Stimulated activated CD8-positive, alpha-beta memory T cell treated with anti-CD3 and anti-CD28 coated beads, Interleukin-15, amount 100 ng/mL, for 48 hours (primary cell): ENCODE data around the gene SDC4.

ENCODE experiments used
- DNase-seq, 2 donors: peaks; one replicate each; pipeline ENCODE4 v3.0.0-alpha.2; 2020; ENCODE audit warnings: low read depth in 2 of 2

The SDC4 gene

DNA sequence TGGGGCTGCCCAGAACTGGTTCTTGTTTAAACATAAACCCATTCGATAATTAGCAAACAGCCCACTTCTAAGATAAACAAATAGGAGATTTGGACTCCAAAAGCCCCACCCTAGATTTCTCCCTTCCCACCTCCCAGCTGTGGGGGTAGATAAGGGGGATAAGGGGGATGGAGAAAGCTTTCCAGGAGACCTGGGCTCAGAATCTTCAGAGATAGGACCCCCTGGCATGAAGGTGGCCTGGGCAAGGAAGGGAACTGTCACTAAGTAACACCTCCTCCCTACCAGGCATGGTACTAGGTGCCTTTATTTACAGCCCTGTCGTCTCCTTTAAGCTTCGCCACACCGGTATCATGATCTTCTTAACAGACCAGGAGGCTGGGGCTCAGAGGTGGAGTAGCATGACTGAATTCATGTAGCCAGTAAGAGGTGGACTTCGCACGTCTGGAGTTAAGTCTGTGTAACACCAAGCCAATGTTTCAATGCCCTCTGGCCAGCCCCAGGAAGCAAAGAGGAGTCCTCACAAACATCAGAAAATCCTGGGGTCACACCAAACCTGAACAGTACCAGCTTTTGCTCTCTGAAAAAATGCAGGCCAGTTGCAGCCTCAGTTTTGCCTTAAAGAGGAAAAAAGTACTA lies 4.6 kb downstream of the SDC4 start:
- no peak for DNase-seq

DNA sequence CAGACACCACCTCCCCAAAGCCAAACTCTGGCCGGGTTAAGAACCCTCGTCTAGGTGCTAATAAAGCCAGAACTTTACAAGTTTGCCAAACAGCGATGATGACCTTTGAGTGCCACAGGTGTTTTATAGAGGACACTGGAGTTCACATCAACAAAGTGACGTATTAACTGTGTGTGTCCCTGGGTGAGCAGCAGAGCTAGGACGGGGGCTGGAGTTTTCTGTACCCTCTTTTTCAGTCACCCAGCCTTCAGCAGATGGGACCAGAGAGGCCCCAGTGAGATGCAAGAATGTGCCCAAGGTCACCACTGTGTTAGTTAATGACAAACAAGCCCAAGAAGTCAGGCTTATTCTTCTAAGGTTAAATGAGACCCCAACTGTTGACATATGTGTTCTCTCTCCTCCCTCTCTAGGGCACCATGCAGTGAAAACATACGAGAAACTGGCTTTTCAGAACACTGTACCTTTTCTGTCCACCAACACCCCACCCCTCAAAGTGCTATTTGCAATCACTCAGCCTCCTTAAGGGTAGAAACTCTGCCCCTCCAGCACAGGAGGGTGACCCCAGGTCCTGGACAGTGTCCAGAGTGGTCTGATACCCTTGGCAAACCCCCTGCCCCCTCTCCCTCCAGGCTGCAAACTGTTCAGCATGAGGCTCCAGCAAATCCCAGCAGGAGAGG lies 5.2 kb downstream of the SDC4 start:
- DNase-seq: no peak

DNA sequence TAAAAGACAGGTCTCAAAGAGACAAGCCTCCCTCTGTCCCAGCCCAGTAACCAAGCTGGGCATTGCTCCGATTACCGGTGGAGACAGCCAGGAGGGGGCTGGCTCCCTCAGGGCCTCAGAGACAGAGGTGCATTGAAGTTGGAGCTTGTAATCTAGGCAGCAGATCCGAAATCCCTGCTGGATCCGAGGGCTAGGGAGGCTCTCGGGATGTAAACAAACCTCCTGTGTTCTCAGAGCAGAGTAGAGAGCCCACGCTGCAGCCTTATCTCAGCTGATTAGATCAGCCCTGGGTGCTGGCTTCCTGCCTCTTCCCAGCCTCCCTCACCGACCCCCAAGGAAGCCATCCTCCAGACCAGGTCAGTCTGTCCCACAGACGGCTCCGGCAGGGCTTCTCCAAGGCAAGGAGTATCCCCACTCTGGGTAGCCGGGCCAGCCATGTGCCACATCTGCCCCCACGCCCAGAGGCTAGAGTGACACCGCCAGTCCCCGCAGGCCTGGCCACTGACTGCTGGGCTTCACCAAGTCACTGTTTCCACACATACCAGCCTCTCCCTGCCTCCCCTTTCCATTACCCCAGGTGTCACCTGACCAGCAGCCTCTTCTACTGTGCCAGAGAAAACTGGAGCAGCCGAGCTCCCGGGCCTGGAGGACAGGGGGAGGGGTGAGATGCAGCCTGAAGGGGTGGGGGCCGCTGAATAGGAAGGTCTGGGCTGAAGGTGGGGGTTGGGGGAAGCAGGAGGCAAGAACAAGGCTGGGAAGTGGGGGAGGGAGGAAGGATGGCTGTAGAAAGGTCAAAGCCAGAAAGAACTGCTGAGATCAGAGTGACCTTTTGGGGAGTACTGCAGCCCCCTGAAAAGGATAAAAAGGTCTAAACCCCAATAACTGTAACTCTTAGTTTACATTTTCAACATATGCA lies 6.0 kb downstream of the SDC4 start:
- no peak for DNase-seq

DNA sequence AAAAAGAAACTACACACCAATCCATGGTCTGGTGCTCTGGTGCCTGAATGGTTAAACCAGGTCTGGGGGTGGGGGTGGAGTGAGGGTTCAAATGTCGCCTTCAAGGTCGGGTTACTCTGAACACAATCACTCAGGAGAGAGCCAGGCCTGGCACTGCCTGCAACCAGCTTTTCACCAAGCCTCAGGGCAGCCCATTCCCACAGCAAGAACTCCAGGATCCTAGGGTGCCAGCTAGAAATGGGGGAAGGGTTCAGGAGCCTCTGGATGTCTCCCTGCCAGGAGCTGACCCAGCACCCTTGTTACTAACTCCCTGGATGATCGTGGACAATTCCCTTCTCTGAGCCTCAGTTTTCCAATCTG lies 6.7 kb downstream of the SDC4 start:
- DNase-seq: no peak

DNA sequence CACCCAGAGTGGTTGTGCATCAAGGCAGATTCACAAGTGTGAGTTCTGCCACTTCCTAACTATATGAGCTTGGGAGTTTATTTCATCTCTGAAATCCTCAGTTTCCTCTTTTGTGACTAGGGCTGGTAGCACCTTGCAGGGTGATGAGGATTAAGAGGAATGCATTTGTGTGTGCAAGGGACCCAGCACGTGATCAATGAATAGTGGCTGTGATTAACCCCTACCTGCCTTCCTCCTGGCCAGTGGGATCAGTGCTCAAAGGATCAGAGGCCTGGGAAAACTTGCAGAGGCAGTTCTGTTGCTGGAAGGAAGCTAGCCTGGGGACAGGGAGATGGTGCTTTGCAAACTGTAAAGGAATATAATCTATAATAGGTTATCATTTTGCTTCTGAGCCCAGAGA lies 7.3 kb downstream of the SDC4 start:
- DNase-seq: no peak

DNA sequence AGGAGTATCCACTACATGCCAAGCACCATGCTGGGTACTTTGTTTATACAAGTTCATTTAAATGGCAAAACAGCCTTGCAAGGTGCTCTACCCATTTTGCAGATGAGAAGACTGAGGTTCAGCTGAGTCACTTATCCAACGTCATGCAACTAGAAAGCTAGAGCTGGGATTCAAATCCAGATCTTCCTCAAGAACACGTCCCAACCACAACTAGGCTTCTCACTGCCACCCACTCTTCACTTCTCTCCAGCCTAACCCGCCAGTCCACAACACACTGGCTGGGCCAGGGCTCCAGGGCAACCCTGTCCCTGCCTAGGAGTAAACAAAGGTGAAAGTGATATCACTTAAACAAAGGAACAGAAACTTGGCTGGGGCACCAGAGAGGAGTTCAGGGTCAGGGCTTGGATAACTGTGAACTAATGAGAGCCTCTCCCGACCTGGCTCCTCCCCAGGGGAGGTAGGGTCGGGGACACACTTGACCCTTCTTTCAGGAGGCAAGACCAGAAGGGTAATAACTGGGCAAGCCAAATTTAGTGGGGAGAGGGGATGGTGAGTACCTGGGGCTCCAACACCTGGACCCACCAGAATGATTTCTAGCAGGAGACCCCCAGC lies 7.9 kb downstream of the SDC4 start:
- no peak for DNase-seq

DNA sequence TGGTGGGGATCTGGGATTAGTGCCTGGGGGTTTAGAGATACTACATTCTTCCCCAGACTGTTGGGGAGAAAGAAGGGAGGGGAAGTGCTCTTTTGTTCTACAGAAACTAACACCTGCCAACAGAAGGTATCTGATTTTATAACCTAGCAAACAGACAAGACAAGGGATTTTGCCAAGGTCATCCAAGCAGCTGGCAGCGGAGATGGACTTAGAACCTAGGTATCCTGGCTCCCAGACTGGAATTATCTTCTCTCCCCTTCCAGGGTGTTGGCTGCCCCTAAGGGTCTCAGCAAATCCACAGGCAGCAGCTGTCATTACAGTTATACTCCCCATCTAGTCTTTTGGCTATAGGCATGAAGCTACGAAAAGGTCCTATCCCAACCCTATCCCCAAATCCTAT lies 8.4 kb downstream of the SDC4 start:
- DNase-seq: no peak

DNA sequence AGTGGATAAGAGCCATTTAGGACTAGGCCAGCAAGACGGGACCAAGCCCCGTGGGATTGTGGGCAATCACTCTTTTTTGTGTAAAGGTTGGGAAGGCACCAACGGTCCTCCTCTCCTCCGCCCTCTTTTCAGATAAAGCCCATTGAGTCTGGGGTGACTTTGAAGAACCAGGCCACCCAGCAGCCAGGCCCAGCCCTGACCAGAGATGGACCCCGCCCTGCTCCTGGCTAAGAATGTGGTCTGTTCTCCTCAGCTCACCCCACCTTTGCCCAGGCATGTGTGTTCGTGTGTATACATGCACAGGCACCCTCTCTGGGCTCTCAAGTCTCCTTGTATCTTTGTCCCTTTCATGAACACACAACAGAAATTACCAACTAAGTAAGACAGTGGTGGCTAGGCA lies 9.1 kb downstream of the SDC4 start:
- no peak for DNase-seq

DNA sequence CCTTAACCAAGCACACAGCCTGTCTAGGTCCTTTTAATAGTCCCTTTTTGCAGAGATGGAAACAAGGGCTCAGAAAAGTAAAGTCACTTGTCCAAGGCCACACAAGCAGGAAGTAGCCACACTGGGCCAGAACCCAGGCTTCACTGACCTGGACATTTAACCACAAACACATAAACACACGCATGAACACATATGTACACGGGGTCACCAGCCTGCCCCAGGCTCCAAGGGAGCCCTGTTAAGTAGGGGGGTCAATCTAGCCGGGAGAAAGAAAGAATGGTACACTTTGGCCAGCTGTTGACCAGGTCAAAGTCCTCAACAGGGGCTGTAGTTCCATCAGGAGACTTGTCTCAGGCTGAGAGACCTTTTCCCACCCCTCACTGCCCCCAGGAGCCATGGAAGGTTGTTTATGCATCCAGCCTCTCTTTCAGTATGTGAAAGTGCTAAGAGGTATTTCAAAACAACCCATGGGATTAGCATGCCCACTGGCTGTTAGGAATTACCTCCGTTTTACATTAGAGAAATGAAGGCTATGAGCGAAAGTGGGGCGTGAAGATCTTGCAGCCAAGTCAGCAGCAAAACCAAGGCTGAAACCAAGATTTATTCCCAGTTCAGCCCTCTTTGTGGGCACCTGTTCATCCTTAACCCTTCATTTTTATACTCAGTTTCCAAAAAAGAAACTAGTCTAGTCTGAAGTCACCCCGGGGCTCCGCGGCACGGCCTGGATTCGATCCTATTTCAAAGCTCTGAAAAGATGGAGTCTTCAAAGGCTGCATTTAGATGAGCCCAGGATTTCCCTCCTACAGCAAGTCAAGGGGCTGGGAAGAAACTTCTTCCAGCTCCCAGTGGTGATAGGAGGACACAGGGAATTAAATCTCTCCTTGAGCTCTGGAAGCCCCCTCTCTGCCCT lies 9.8 kb downstream of the SDC4 start:
- no peak for DNase-seq

DNA sequence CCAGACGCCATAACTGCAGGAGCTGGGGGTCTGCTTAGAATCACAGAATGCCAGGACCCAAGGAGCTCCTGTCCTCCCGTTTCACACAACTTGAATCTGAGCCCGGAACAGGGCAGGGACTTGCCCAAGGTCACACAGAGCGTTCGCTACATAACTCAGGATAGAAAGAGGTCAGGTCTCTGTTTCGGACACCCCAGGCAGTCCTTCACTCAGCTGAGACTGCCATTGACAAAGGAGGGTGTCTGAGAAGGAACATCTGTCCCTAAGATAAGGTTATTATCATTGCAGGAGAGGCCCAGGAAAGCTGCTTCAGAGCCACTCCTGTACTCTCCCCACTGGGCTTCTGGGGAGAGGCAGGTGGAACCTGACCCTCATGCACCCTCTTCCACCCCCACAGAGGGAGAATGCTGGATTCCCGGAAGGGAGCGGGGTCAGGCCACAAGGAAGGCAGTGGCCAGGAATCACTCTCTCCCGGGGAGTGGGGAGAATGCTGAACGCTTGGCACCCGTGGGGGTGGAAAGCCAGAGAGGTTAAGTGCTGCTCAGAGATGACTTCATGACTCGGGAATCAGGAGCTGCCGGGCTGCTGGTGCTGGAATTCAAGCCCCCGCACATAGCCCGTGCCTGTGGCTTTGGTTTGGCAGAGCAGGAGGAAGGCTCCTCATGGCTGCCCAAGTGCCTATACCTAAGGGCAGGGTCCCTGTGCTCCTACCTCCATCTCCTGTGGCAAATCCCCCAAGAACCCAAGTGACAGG lies 10.7 kb downstream of the SDC4 start:
- DNase-seq: no peak

DNA sequence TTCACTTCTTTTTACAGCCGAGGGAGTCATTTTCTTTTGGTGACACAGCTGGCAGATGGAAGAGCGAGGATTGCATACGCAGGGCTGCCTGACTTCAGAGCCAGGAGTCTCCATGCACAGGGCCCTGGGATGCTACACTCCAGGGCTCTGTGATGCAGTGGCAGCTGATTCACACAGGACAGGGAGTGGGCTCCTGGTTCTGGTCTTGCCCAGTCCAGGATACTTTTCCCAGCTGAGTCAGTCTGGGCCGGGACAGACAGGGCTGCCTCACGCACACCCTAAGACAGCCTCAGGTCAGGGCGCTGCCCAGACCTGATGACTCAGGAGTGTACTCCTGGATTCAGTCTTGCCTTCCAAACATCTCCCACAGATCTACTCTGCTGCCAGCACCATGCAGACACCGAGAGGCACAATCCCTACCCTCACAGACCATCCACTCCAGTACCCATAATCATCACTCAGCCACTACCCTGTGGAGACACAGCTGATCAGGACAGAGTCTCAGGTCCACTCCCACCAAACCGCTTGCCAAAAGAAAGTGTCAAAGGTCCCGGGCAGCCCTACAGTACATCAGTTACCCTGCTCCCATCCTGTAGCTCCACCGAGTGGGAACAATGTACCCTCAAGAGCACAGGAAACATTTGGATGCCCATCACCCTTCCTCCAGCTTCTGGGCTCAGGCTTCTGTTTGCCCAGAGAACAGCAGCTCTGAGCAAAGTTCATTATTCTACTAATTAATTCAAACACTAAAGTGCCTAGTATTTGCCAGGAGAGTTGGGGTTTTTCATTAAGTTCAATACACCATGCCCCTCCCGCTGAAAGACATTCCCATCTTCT lies 11.5 kb downstream of the SDC4 start:
- DNase-seq: no peak

DNA sequence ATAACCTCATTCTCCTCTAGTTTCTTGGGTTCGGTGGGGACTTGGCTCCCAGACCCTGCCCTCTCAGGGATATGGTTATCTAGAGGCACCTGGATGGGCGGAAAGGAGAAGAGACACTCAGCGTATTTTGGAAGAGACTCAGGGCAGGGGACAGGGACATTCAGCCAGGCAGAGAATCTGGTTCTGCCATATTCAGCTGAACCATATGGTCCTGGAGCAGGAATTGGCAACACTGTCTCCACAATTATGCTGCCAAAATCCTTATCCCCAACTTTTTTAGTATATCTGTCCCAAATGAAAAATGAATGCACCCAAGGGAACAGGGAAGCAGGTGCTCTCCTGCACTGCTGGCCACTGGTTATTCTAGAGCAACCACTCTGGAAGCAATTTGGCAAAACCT lies 17.7 kb downstream of the SDC4 start:
- DNase-seq: no peak

DNA sequence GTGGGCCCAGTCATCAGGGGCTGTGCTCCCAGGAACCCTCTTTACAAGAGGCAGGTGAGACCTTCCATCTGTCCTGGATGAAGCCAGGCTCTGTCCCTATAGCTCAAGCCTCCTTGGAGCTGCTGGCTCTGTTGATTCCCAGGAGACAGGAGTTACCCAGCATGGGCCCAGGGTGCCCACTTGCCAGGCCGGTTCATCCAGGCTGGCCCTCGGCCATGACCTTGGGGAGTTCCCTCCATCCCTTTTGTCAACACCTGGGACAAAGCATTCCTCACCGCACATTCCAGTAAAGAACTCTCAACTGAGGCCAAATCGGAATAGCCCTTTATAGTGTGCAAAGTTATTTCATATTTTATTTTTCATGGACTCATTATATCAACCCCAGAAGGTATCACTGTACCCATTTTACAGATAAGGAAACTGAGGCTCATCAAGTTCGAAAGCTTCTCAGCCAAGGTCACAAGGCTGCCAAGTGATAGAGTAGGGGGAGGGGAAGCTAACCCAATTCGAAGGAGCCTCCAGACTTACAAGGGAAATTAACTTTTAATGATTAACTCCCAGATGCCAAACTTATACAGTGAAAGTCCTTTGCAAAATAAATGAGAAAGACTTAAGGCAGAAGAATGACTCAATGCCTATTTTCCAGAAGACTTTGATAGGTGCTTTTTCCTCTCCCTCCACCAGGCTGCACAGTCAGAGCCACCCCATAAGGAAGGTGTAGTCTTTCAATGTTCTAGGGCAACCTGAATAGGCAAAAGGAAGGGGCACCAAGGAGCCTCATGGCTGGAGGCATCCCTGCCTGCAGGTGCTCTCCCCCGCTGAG lies 18.5 kb downstream of the SDC4 start:
- DNase-seq: no peak

DNA sequence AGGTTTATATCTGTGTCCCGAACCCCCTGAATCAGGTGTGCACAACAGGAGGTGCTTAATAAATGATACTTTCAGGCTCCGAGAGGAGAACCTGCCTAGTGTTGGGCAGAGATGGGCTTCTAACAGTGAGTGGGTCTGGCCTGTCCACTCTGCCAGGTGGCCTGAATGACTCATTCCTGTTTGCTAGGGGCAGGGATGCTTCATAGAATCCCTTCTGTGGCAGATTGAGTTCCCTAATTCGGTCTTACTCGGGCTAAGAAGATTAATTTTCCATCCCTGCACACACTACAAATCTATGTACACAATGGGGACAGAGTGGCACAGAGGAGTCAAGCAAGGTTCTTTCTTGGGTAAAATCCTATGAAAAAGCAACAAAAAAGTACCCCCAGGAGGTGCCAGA lies 19.8 kb downstream of the SDC4 start:
- DNase-seq: no peak

DNA sequence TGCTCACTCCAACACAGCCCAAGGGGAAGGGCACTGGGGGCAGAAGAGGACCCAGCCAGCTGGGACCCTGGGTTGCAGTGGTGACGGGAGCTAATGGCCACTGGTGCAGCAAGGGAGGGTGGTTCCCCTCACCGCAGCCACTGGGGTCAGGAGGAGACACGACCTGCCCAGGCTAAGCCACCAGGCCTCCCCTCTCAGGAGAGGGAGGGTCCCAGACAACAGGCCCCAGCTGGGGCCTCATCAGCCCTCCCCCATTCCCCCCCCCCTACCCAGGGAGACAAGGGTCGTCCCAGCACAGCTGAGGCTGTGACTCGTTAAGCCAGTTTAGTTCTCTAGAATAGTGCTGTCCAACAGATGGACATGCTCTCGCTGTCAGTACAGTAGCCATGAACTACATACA lies 22.9 kb downstream of the SDC4 start:
- no peak for DNase-seq

DNA sequence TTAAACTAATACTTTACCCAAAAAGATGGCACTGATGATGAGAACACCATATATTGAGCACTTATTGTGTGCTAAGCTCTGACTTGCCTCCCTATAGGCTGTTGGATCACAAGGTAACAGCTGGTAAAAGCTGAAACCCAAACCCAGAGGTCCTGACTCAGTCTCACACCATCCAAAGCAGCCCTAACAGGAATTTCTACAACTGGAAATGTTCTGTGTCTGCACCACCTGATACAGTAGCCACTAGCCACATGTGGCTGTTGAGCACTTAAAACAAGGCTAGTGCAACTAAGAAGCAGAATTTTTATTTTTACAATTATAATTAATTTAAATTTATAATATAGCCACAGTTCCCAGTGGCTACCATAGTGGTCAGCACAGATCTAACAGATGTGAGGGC lies 24.5 kb downstream of the SDC4 start:
- no peak for DNase-seq

DNA sequence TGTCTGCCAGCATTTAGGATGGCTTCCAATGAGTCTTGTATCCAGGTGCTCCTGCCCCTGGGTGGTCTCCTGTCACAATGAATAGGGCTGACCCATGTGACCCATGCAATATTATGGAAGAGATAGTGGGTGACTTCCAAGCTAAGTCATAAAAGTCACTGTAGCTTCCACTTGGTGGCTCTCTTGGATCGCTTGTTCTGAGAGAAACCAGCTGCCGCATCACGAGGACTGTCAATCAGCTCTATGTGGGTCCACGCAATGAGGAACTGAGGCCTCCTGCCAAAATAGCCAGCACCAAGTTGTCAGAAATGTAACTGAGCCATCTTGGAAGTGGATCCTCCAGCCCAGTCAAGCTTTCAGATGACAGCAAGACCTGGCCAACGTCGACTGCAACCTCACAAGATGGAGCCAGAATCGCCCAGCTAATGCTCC lies 25.3 kb downstream of the SDC4 start:
- no peak for DNase-seq

DNA sequence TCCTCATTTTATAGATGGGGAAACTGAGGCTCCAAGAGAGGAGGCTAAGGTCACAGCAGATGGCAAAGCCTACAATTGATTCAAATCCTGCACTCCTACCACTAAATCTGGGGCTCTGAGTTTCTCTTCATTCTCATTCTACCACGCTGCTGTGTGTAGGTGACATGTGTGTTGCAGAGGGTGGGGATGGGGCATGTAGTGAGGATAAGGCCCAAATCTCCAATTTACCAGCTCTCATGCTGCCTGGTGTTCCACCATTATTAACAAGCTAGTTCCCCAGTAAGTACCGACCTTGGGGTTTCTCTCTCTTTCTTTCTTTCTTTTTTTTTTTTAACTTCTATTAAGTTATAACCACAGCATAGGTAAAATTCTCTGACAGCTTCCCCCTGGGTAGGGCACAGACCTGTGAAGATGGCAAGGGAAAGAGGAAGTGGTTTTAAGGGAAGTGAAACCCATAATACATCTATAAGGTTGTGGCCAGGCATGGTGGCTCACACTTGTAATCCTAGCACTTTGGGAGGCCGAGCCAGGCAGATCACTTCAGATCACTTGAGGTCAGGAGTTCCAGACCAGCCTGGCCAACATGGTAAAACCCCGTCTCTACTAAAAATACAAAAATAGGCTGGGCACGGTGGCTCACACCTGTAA lies 27.2 kb downstream of the SDC4 start:
- no peak for DNase-seq
